ENCODE results near the gene WDR36. TPM values are rescaled to one million over a fixed set of nuclear protein-coding genes. Genes with fewer than 3 reads are reported as not detected.
A peak's percentile ranks its signal among the peaks of the same experiment; 100 is the strongest.

The WDR36 gene
- total and polyA plus RNA-seq, 2 of the 4 experiments (the other 2 are of a cell fraction), result 11.9 to 87.8 TPM

- Histone ChIP-seq H3K4me1 (ENCODE audit: control insufficient read depth, insufficient read depth, low read length) (no peaks in the 10 kb centered on the region; the same call in 1 of the 2 replicates), H3K56ac (ENCODE audit: extremely low read depth, insufficient read depth, low read length) (no peak overlapping the region)
Measured at GRCh38 chr5:111133436-111133751, 41.2 kb downstream of the WDR36 start.

More at GRCh38 chr5:111133436-111133751, 41.2 kb downstream of the WDR36 start:
- no peak overlapping the region for H2AK5ac ChIP-seq (ENCODE audit: low read depth, low read length)
- H2BK120ac ChIP-seq (ENCODE audit: low read depth, low read length), result no peak overlapping the region
- H2BK20ac ChIP-seq (ENCODE audit: low read depth, low read length), result no peak overlapping the region
- H4K91ac ChIP-seq (ENCODE audit: insufficient read depth, low read depth, low read length), result no peak overlapping the region
- no peak overlapping the region for H4K5ac ChIP-seq (ENCODE audit: low read depth, low read length)
- no peak overlapping the region for H2BK15ac ChIP-seq (ENCODE audit: low read depth, low read length)
- intact Hi-C loops (cut with micrococcal nuclease) (no loop called here), in situ Hi-C loops (cut with MboI; ENCODE audit: low sequenced_read_pairs) (no loop called here), dilution Hi-C loops (cut with HindIII; ENCODE audit: low sequenced_read_pairs, unreplicated experiment) (no loop called here)
- H3K27me3 ChIP-seq (ENCODE audit: control insufficient read depth, insufficient read depth, low read length), result no peaks in the 10 kb centered on the region
- H3K23ac ChIP-seq (ENCODE audit: low read depth, low read length), result no peak overlapping the region
- H3K4me3 ChIP-seq (ENCODE audit: insufficient read depth, low read depth, low read length), result no peak overlapping the region
- H3K36me3 ChIP-seq (ENCODE audit: control insufficient read depth, insufficient read depth, low read length), result 0 out of 2 replicates have a peak, but pooled peaks cover 2% of the 10 kb centered on the region
- no peak overlapping the region for H2AK9ac ChIP-seq (replicated peaks; ENCODE audit: low read depth, low read length, poor library complexity)
- no peaks in the 10 kb centered on the region; the same call in 1 of the 2 replicates for H3K9me1 ChIP-seq (ENCODE audit: insufficient read depth, low read length)
- H3K4ac ChIP-seq (ENCODE audit: low read depth, low read length), result 0 out of 2 replicates have a peak overlapping the region, but pooled peaks have one; percentile 5
- no peaks in the 10 kb centered on the region for H4K20me1 ChIP-seq (ENCODE audit: insufficient read depth, low read length)
- TF ChIP-seq BHLHE40 (IDR thresholded peaks at IDR 0.05; ENCODE audit: low read depth, low read length) (no peak), RFX5 (IDR thresholded peaks at IDR 0.05; ENCODE audit: low read depth, low read length) (no peak), CEBPB (IDR thresholded peaks at IDR 0.05; ENCODE audit: low read depth, low read length) (no peak), SMC3 (IDR thresholded peaks at IDR 0.05; ENCODE audit: low read depth, low read length) (no peak), USF2 (IDR thresholded peaks at IDR 0.05; ENCODE audit: low read depth, low read length) (no peak), MAZ (IDR thresholded peaks at IDR 0.05; ENCODE audit: borderline replicate concordance, low read depth, low read length) (no peak), CTCF (conservative IDR thresholded peaks at IDR 0.05; ENCODE audit: low read depth, low read length) (no peak)
- no peak overlapping the region for H4K8ac ChIP-seq (ENCODE audit: low read depth in 2 of 2, low read length in 2 of 2)
- ATAC-seq (ENCODE audit: low read depth), result no peak
- no peak overlapping the region for H3K14ac ChIP-seq (replicated peaks; ENCODE audit: low read depth, low read length)
- no peak overlapping the region for H3K4me2 ChIP-seq (ENCODE audit: low read depth, low read length)
- BruUV-seq (replicated peaks), result no TSS peak
- no peaks in the 10 kb centered on the region for H3K79me1 ChIP-seq (ENCODE audit: low read depth in 1 of 2, low read length in 2 of 2)
- POLR2A ChIA-PET (ENCODE audit: unreplicated experiment), result no interaction called here
- no peak overlapping the region for H3K18ac ChIP-seq (ENCODE audit: low read depth, low read length)
- no peak overlapping the region for H2BK5ac ChIP-seq (ENCODE audit: low read depth, low read length, poor library complexity, severe bottlenecking)
- WGBS, 2 experiments (ENCODE audit: extremely low coverage in 2 of 2, insufficient read length in 1 of 2), result no CpG with 5 or more reads among the region's 1 CpG
- no peak for DNase-seq
- no peaks in the 10 kb centered on the region for H3K9me3 ChIP-seq (ENCODE audit: control insufficient read depth, insufficient read depth, low read length)
- no peak overlapping the region for H3K9ac ChIP-seq (ENCODE audit: low read depth, low read length)
- peak overlapping the region; percentile 37 for H2AFZ ChIP-seq (replicated peaks; ENCODE audit: low read length, poor library complexity)
- CTCF ChIA-PET, result no interaction called here
- no peak overlapping the region for H3K27ac ChIP-seq (ENCODE audit: insufficient read depth, low read length)

Measured in IMR-90 (cell line).